GM19455 (cell line): ENCODE data around the gene AP4E1.
"Not testable (repeated sequence)": the region's sequence is repeated elsewhere in the genome, so short reads cannot be mapped to it uniquely, and the experiment has no call there.

Experiments used
- ATAC-seq: cut with Tn5 transposase; IDR thresholded peaks from one replicate; pipeline ENCODE4 v1.9.1; 2021; ENCODE audit not compliant: unreplicated experiment

Gene AP4E1

DNA sequence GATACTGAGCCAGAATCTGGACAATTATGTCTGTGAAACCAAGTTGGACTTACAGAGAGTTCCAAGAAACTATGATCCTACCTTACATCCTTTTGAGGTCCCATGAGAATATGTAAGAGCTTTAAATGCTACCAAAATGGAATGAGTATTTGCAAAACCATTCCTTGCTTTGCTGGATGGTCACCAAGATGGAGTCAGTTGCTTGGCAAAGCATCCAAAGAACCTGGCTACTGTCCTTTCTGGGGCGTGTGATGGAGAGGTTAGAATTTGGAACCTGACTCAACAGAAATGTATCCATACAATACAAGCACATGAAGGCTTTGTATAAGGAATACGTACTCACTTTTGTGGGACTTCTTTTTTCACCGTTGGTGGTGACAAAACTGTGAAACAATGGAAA lies 36.2 kb downstream of the AP4E1 start:
- ATAC-seq = no peak

- ATAC-seq = no peak
These were observed 37.2 kb downstream of the AP4E1 start for GRCh38 chr15:50945725-50946124.

DNA sequence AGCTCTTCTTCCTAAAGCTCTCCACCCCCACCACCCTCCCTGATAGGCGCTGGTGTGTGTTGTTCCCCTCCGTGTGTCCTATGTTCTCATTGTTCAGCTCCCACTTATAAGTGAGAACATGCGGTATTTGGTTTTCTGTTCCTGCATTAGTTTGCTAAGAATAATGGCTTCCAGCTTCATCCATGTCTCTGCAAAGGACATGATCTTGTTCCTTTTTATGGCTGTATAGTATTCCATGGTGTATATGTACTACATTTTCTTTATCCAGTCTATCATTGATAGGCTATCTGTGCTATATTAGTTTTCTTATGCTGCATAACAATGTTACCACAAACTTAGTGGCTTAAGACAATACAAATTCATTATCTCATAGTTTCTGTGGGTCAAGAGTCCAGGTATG lies 42.3 kb downstream of the AP4E1 start:
- ATAC-seq = not testable (repeated sequence)

- ATAC-seq = no peak
These were observed 44.8 kb downstream of the AP4E1 start for GRCh38 chr15:50953302-50953701.

DNA sequence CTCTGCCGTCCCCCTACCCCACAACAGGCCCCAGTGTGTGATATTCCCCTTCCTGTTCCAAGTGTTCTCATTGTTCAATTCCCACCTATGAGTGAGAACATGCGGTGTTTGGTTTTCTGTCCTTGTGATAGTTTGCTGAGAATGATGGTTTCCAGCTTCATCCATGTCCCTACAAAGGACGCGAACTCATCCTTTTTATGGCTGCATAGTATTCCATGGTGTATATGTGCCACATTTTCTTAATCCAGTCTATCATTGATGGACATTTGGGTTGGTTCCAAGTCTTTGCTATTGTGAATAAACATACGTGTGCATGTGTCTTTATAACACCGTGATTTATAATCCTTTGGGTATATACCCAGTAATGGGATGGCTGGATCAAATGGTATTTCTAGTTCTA lies 46.4 kb downstream of the AP4E1 start:
- ATAC-seq = not testable (repeated sequence)

GRCh38 chr15:50959717-50960116 lies 51.2 kb downstream of the AP4E1 start:
- ATAC-seq = no peak

DNA sequence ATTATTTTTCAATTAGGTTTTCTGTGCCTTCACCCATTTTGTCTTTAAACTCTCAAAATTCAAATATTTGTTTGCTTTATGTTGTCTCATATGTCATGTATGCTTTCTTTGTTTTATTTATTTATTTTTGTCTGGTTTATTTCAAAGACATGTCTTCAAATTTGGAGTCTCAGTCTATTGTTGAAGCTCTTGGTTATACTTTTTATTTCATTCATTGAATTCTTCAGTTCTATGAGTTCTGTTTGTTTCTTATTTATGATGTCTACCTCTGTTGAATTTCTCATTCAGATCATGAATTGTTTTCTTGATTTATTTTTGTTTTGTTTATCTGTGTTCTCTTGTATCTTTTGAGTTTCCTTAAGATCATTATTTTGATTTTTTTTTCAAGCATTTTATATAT lies 55.6 kb downstream of the AP4E1 start:
- no peak for ATAC-seq

GRCh38 chr15:50968353-50968752 lies 59.9 kb downstream of the AP4E1 start:
- ATAC-seq = no peak

DNA sequence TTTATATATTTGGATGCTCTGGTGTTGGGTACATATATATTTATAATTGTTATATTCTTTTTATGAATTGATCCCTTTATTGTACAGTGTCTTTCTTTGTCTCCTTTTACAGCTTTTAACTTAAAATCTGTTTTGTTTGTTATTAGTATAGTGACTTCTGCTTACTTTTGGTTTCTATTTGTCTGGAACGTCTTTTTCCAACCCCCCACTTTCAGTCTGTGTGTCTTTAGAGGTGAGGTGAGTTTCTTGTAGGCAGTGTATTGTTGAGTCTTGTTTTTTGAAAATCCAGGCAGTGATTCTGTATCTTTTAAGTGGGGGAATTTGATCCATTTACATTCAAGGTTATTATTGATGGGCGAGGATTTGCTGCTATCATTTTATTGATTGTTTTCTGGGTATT lies 62.0 kb downstream of the AP4E1 start:
- ATAC-seq = no peak

DNA sequence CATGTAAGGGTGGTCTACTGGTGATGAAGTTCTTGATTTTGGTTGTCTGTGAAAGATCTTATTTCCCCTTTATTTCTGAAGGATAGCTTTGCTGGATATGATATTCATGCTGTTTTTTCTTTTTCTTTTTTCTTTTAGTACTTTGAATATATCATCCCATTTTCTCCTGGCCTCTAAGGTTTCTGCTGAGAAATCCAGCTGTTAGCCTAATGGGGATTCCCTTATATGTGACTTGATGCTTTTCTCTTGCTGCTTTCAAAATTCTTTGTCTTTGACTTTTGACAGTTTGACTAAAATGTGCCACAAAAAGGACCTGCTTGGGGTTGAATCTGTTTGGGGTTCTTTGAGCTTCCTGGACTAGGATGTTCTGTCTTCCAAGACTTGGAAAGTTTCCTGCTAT lies 62.6 kb downstream of the AP4E1 start:
- no peak for ATAC-seq

DNA sequence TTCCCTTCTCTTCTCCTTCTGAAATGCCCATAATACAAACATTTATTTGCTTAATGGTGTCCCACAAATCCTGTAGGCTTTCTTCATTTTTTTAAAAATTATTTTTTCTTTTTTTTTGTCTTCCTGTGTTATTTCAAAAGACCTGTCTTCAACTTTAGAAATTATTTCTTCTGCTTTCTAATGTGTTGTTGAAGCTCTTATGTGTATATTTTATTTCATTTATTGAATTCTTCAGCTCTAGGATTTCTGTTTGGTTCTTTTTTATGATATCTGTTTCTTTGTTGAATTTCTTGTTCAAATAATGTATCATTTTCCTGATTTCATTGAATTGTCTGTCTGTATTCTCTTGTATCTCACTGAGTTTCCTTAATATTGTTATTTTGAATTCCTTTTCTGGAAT lies 63.1 kb downstream of the AP4E1 start:
- ATAC-seq = no peak

DNA sequence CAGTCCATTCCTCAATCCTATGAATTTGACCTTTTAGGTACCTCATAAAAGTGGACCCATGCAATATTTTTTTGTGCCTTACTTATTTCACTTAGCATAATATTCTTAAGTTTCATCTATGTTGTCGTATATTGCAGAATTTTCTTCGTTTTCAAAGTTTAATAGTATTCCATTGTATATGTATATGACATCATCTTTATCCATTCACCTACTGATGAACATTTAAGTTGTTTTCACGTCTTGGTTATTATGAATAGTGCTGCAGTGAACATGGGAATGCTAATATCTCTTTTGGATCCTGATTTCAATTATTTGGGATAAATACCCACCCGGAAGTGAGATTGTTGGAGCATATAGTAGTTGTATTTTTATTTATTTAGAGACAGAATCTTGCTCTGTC lies 65.1 kb downstream of the AP4E1 start:
- no peak for ATAC-seq

GRCh38 chr15:50977162-50977561 lies 68.7 kb downstream of the AP4E1 start:
- ATAC-seq = no peak

- ATAC-seq = no peak
These were observed 70.1 kb downstream of the AP4E1 start for GRCh38 chr15:50978580-50978979.

DNA sequence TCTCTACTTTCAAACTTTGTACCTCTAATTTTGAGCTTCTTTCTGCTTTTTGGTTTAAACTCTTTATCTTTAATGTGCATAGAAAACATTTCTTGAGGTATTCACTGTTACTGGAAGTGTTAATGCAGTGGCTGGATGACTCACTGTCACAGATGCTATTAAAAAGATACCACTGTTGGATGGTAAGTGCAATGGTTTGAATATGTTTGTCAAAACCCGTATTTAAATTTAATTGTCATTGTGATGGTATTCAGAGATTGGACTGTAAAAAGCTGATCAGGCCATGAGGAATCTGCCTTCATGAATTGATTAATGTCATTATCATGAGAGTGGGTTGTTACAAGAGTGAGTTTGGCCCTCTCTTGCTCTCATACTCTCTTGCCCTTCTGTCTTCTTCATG lies 70.6 kb downstream of the AP4E1 start:
- no peak for ATAC-seq

DNA sequence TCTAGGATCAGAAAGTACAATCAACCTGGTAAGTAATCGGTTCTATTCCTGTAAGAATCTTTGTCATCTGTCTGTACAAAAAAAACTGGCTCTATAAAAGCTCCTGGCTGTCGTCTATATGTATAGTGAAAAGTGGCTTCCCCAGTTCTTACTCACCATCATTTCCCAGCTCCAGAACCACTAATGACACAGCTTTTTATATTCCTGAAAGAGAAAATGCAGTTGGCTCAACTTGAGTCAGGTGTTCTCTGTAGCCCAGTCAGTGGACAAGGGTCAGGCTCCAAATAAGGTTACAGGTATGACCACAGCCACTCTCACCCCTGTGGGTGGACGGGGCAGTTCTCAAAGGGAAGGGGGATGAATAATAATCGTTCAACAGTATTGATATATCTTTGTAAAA lies 85.1 kb downstream of the AP4E1 start:
- no peak for ATAC-seq

- no peak for ATAC-seq
These were observed 88.2 kb downstream of the AP4E1 start for GRCh38 chr15:50996641-50997040.

DNA sequence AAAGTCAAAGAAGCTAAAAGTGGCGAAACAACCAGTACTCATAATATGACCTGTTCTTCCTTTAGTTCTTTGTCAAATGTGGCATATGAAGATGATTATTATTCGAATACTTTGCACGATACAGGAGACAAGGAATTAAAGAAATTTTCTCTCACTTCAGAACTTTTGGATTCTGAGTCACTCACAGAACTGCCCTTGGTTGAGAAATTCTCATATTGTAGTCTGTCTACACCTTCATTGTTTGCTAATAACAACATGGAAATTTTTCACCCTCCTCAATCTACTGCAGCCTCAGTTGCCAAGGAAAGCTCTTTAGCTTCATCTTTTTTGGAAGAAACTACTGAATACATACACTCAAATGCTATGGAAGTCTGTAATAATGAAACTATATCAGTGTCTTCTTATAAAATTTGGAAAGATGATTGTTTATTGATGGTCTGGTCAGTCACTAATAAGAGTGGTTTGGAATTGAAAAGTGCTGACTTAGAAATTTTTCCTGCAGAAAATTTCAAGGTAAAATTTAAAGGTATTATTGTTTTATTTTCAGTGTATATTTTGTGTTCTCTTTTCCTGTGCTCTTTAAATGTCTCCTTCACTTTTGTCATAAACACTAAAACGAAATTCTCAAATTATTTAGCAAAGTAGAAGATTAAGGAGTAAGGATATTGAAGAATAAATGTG lies 89.0 kb downstream of the AP4E1 start:
- no peak for ATAC-seq

DNA sequence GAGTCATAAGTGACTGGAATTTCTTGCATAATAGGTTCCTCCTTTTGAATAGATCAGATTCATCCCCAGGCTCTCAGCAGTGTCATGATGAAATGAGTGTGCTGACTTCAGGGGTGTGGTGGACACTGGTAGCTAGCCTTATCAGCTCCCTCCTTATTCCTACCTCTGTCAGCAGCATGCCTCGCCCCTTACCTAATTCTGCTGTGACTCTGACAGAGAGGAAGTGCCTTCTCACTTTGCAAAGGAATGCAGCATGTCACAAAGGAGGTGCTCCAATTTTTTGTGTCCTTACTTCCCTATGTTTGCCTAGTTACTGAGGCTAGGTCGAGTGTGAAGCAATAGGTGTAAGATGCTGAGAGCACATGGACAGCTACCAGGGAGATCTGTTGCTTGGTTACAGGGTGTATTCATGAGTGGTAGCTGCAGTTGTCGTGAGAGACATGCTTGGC lies 95.6 kb downstream of the AP4E1 start:
- no peak for ATAC-seq

- ATAC-seq = no peak
These were observed 98.0 kb downstream of the AP4E1 start for GRCh38 chr15:51006336-51006985.

- no peak for ATAC-seq
These were observed 98.7 kb downstream of the AP4E1 start for GRCh38 chr15:51007131-51007666.

DNA sequence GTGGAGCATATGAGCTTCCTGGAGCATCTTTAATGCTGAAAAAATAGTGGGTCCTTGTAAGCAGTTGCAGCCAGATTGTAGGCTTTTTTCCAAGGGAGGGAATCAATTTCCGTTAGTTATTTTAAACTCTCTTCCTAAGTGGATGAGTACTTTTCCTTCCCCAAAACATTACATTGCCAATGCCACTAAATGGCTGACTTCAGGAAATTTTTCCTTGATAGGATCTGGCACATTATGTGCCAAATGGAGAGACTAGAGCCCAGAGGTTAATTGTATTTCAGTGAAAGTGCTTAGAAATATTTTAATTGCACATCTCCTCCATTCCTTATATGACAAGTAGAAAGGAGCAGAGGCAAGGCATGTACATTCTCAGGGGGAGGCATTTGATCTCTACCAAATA lies 102.7 kb downstream of the AP4E1 start:
- ATAC-seq = no peak

DNA sequence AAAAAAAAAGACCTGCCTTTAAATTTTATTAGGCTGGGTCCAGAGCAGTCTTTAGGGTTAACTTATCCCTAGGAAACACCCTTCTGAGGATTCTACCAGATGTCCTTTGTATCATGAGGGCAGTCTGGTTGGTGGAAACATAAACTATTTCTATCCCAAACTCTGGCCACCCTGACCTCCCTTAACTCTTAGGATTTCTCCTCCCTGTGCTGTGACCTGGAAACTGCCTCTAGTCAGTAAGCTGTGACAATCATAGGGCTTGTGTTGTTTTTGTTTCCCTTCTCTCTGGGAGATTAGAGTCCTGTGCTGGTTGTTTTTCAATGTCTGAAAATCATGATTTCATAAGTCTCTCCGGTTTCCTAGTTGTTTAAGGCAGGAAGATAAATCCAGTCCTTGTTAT lies 108.1 kb downstream of the AP4E1 start:
- no peak for ATAC-seq
